ENCODE measurements around the gene HDHD2. TPM values are rescaled to one million over a fixed set of nuclear protein-coding genes. Genes with fewer than 3 reads are reported as not detected.

HDHD2 gene
- total RNA-seq, 1 donor from 2014 or later: 59.8 TPM

- Mint-ChIP-seq H3K4me1 (peaks cover 12% of the 10 kb centered on the region), H3K27me3 (ENCODE audit: low read depth) (no peaks in the 10 kb centered on the region), H3K27ac (ENCODE audit: unreplicated experiment) (no peak overlapping the region), H3K4me3 (no peak overlapping the region), H3K36me3 (ENCODE audit: low read depth) (peaks cover 2% of the 10 kb centered on the region), H3K9me3 (no peaks in the 10 kb centered on the region)
- TF ChIP-seq, protein P1, sequence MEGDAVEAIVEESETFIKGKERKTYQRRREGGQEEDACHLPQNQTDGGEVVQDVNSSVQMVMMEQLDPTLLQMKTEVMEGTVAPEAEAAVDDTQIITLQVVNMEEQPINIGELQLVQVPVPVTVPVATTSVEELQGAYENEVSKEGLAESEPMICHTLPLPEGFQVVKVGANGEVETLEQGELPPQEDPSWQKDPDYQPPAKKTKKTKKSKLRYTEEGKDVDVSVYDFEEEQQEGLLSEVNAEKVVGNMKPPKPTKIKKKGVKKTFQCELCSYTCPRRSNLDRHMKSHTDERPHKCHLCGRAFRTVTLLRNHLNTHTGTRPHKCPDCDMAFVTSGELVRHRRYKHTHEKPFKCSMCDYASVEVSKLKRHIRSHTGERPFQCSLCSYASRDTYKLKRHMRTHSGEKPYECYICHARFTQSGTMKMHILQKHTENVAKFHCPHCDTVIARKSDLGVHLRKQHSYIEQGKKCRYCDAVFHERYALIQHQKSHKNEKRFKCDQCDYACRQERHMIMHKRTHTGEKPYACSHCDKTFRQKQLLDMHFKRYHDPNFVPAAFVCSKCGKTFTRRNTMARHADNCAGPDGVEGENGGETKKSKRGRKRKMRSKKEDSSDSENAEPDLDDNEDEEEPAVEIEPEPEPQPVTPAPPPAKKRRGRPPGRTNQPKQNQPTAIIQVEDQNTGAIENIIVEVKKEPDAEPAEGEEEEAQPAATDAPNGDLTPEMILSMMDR (conservative IDR thresholded peaks at IDR 0.05): peak; percentile 85
- peak; percentile 57 for DNase-seq (ENCODE audit: low read depth, low spot score)
Observed at GRCh38 chr18:47100212-47100831, 50.0 kb downstream of the HDHD2 start.

DNA sequence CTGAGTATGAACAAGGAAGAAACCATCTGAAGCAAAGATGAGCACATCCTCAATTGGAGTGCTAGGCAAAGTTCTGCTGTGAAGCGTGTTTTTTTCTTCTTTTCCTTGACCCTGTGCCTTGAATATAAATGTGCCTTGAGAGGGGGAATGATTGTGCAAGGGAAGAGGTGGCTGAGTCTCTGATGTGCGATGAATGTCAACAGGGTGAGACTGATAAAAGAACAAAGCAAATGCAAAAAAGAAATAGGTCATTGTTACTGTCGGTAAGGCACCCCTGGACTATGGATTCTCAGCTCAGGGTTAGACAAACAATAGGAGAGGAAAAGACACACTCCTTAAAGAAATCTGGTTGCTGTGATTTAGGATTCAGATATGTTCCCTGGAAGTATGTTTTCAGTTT, 54.5 kb downstream of the HDHD2 start:
- peaks cover 13% of the 10 kb centered on the region for H3K4me1 Mint-ChIP-seq
- DNase-seq (ENCODE audit: low read depth, low spot score): no peak
- peaks cover 2% of the 10 kb centered on the region for H3K9me3 Mint-ChIP-seq
- H3K36me3 Mint-ChIP-seq (ENCODE audit: low read depth): peaks cover 9% of the 10 kb centered on the region
- TF ChIP-seq, protein P1 (conservative IDR thresholded peaks at IDR 0.05): no peak
- no peak overlapping the region for H3K4me3 Mint-ChIP-seq
- peak overlapping the region; percentile 2 for H3K27ac Mint-ChIP-seq (ENCODE audit: unreplicated experiment)
- no peaks in the 10 kb centered on the region for H3K27me3 Mint-ChIP-seq (ENCODE audit: low read depth)

GRCh38 chr18:47087676-47088075, 62.6 kb downstream of the HDHD2 start:
- TF ChIP-seq, protein P1 (conservative IDR thresholded peaks at IDR 0.05): no peak
- peaks cover 11% of the 10 kb centered on the region for H3K4me1 Mint-ChIP-seq
- H3K9me3 Mint-ChIP-seq: peaks cover 3% of the 10 kb centered on the region

GRCh38 chr18:47081578-47081977, 68.7 kb downstream of the HDHD2 start:
- Mint-ChIP-seq H3K9me3 (peaks cover 2% of the 10 kb centered on the region), H3K4me1 (peaks cover 31% of the 10 kb centered on the region), H3K27ac (ENCODE audit: unreplicated experiment) (no peak overlapping the region), H3K36me3 (ENCODE audit: low read depth) (no peaks in the 10 kb centered on the region), H3K27me3 (ENCODE audit: low read depth) (no peaks in the 10 kb centered on the region), H3K4me3 (no peak overlapping the region)
- no peak for DNase-seq (ENCODE audit: low read depth, low spot score)
- TF ChIP-seq, protein P1 (conservative IDR thresholded peaks at IDR 0.05): no peak

More at GRCh38 chr18:47087676-47088075, 62.6 kb downstream of the HDHD2 start:
- H3K36me3 Mint-ChIP-seq (ENCODE audit: low read depth): no peaks in the 10 kb centered on the region
- no peak for DNase-seq (ENCODE audit: low read depth, low spot score)
- H3K4me3 Mint-ChIP-seq: no peak overlapping the region
- H3K27me3 Mint-ChIP-seq (ENCODE audit: low read depth): no peaks in the 10 kb centered on the region
- H3K27ac Mint-ChIP-seq (ENCODE audit: unreplicated experiment): no peak overlapping the region

- no peak overlapping the region for H3K27ac Mint-ChIP-seq (ENCODE audit: unreplicated experiment)
- TF ChIP-seq, protein P1 (conservative IDR thresholded peaks at IDR 0.05): no peak
- no peaks in the 10 kb centered on the region for H3K27me3 Mint-ChIP-seq (ENCODE audit: low read depth)
- peaks cover 38% of the 10 kb centered on the region for H3K4me1 Mint-ChIP-seq
- no peak for DNase-seq (ENCODE audit: low read depth, low spot score)
- H3K4me3 Mint-ChIP-seq: no peak overlapping the region
- no peaks in the 10 kb centered on the region for H3K9me3 Mint-ChIP-seq
- H3K36me3 Mint-ChIP-seq (ENCODE audit: low read depth): no peaks in the 10 kb centered on the region
Observed at GRCh38 chr18:47080872-47081271, 69.4 kb downstream of the HDHD2 start.

Measured in neural crest cell (in vitro differentiated cells).